Osteocyte (in vitro differentiated cells): Measurements from ENCODE around the gene CTTNBP2. TPM values are rescaled to one million over a fixed set of nuclear protein-coding genes. Genes with fewer than 3 reads are reported as not detected.

Experiments used
- DNase-seq: peaks from one replicate; pipeline ENCODE4 v3.0.0; 2021; ENCODE audit warnings: mixed read lengths; ENCODE audit not compliant: unreplicated experiment; ENCODE audit errors: extremely low spot score
- H3K27ac Mint-ChIP-seq: one replicate; pipeline ENCODE4 v1.8.0; 2021; ENCODE audit warnings: mild to moderate bottlenecking, mixed read lengths; ENCODE audit not compliant: unreplicated experiment
- H3K27me3 Mint-ChIP-seq: one replicate; pipeline ENCODE4 v1.8.0; 2021; ENCODE audit warnings: mixed read lengths; ENCODE audit not compliant: unreplicated experiment
- H3K36me3 Mint-ChIP-seq: one replicate; pipeline ENCODE4 v1.8.0; 2021; ENCODE audit warnings: mixed read lengths; ENCODE audit not compliant: unreplicated experiment
- H3K4me1 Mint-ChIP-seq: one replicate; pipeline ENCODE4 v1.8.0; 2021; ENCODE audit warnings: mixed read lengths; ENCODE audit not compliant: unreplicated experiment
- H3K4me3 Mint-ChIP-seq: one replicate; pipeline ENCODE4 v1.8.0; 2021; ENCODE audit warnings: mild to moderate bottlenecking, moderate library complexity, mixed read lengths; ENCODE audit not compliant: unreplicated experiment
- H3K9me3 Mint-ChIP-seq: one replicate; pipeline ENCODE4 v1.8.0; 2021; ENCODE audit warnings: mixed read lengths; ENCODE audit not compliant: unreplicated experiment
- CTCF ChIP-seq: fragments of 200-600 bp; sonication (generic); IDR thresholded peaks from 2 replicates; pipeline ENCODE4 v1.5.0; 2021; ENCODE audit warnings: antibody characterized with exemption, mild to moderate bottlenecking, moderate library complexity
- total RNA-seq: library from RNA; stranded (reverse); gene quantifications from 2 replicates; pipeline ENCODE4 v1.2.1, GENCODE V29; 2021

CTTNBP2 gene
- total RNA-seq, 1 donor from 2014 or later: 2.3 TPM

- no peak for DNase-seq
- TF ChIP-seq CTCF: no peak
- Mint-ChIP-seq H3K27me3 (no peaks in the 10 kb centered on the region), H3K36me3 (no peaks in the 10 kb centered on the region), H3K9me3 (no peaks in the 10 kb centered on the region), H3K4me1 (no peaks in the 10 kb centered on the region), H3K4me3 (no peak overlapping the region), H3K27ac (no peak overlapping the region)
These were observed 121.5 kb downstream of the CTTNBP2 start for GRCh38 chr7:117751775-117752174.

- Mint-ChIP-seq H3K9me3 (no peaks in the 10 kb centered on the region), H3K36me3 (no peaks in the 10 kb centered on the region), H3K4me1 (no peaks in the 10 kb centered on the region), H3K27ac (no peak overlapping the region), H3K27me3 (no peaks in the 10 kb centered on the region), H3K4me3 (no peak overlapping the region)
- DNase-seq: no peak
- TF ChIP-seq CTCF: peak; percentile 71
These were observed 122.4 kb downstream of the CTTNBP2 start for GRCh38 chr7:117750612-117751563.

DNA sequence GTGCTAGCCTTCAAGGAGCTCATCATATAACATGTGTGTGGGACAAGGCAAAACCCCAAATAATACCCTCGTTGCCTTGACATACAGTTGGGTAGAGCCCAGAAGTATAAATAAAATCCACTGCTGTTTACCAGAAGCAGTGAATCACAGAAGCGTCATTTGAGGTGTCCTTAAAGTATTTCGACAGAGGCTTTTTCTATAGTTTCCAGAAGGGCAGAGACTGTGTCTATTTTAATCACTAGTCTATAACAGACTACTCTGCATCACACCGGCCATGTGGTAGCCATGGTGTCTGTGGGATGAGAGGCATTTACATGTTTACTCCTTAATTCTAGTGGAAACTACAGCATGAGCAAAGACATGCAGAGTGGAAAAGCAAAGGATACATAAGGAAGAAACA, 131.3 kb downstream of the CTTNBP2 start:
- H3K27me3 Mint-ChIP-seq: no peaks in the 10 kb centered on the region
- no peak for TF ChIP-seq CTCF

DNA sequence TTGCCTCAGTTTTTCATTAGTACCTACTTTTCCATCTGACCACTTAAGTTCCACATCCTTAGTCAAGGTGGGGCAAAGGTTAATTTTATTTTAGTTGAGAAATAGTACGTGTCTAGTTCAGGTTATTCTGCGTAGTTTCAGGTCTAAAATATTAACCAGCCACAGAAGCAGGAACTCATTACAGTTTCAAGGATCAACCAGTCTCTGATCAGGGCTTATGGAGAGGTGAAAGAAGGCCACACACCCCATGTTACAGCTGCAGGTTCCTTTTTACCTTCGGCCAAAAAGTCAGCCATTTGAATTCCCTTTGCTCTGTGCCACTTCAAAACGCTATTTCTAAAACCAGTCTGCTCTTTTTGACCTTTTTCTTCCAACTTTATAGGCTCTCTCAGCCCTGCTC, 134.2 kb downstream of the CTTNBP2 start:
- TF ChIP-seq CTCF: no peak
- DNase-seq: no peak
- Mint-ChIP-seq H3K27me3 (no peaks in the 10 kb centered on the region), H3K36me3 (no peaks in the 10 kb centered on the region), H3K4me1 (peaks cover 10% of the 10 kb centered on the region), H3K4me3 (no peak overlapping the region), H3K27ac (no peak overlapping the region), H3K9me3 (no peaks in the 10 kb centered on the region)

More for the DNA sequence above, 131.3 kb downstream of the CTTNBP2 start:
- no peak overlapping the region for H3K27ac Mint-ChIP-seq
- no peaks in the 10 kb centered on the region for H3K36me3 Mint-ChIP-seq
- no peaks in the 10 kb centered on the region for H3K9me3 Mint-ChIP-seq
- no peak for DNase-seq
- H3K4me3 Mint-ChIP-seq: no peak overlapping the region
- H3K4me1 Mint-ChIP-seq: peaks cover 10% of the 10 kb centered on the region

DNA sequence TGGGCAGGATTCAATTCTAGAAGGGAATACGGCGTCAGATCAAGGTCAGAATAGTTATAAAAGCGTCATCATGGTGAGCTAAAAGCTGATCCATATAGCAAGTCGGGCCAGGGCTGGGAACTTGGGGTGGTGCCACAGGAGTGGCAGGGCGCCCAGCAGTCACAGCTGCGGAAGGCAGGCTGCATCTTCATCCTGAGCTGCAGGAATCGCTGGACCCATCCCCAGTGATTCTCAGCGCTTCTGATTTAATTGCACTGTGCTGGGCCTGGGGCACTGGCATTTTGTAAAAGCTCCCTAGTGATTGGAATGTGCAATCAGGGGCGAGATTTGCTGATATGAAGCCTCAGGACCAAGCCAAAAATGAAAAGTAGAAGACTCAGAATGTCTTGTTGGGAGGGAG, 135.3 kb downstream of the CTTNBP2 start:
- Mint-ChIP-seq H3K4me1 (peaks cover 15% of the 10 kb centered on the region), H3K36me3 (no peaks in the 10 kb centered on the region), H3K9me3 (no peaks in the 10 kb centered on the region), H3K27ac (no peak overlapping the region), H3K4me3 (no peak overlapping the region), H3K27me3 (no peaks in the 10 kb centered on the region)
- no peak for TF ChIP-seq CTCF
- DNase-seq: no peak
